Retinal pigment epithelial cell (primary cell): ENCODE data around the gene ADAM23.
A peak's percentile ranks its signal among the peaks of the same experiment; 100 is the strongest.

Source experiments
- DNase-seq: peaks from one replicate; pipeline ENCODE4 v3.0.0-alpha.2; 2010; ENCODE audit warnings: low read depth
- H3K4me3 ChIP-seq: 2 replicates; pipeline ENCODE4 v1.5.1; 2011; ENCODE audit warnings: mild to moderate bottlenecking, low read length, control low read depth, moderate library complexity
- TF ChIP-seq, protein P1 (sequence below): conservative IDR thresholded peaks from 2 replicates; pipeline ENCODE4 v1.5.1; 2011; ENCODE audit warnings: low read depth, low read length, control low read depth, inconsistent platforms

The ADAM23 gene

DNA sequence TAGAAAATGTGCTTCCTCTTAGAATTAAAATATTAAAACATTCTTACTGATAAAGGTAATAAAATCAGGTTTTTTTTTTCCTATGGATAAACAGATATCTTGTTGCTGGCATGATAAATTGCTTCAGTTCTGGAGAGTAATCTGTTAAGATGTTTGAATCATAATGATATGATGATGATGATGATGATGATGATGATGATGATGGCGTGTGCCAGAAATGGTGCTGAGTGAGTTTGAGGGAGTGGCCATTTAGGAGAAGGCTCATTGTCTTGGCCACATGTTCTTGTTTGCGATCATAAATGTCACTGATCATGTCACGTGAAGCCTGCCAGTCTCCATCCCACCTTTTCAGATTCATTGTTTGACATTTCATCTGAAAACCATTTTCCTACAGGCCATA, 35.0 kb downstream of the ADAM23 start:
- no peak for DNase-seq
- no peak overlapping the region for H3K4me3 ChIP-seq
- TF ChIP-seq, protein P1, sequence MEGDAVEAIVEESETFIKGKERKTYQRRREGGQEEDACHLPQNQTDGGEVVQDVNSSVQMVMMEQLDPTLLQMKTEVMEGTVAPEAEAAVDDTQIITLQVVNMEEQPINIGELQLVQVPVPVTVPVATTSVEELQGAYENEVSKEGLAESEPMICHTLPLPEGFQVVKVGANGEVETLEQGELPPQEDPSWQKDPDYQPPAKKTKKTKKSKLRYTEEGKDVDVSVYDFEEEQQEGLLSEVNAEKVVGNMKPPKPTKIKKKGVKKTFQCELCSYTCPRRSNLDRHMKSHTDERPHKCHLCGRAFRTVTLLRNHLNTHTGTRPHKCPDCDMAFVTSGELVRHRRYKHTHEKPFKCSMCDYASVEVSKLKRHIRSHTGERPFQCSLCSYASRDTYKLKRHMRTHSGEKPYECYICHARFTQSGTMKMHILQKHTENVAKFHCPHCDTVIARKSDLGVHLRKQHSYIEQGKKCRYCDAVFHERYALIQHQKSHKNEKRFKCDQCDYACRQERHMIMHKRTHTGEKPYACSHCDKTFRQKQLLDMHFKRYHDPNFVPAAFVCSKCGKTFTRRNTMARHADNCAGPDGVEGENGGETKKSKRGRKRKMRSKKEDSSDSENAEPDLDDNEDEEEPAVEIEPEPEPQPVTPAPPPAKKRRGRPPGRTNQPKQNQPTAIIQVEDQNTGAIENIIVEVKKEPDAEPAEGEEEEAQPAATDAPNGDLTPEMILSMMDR, result no peak

DNA sequence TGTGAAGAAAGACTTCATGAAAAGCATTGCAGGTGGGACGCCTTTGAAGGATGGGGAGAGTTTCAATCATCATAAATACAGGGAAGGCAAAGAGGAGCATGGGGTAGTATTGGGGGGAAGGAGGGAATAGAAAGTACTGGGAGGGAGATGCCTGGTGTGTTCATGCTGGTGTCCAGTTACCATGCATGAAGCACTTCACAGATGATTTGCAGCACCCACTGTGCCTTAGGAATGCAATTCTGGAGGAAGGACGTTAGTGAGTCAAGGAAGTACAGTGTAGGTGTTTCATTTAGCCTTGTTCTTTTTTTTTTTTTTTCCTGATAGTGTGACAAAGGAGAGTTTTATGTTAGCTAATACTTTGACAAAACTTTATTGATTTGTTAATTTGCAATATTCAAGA, 36.8 kb downstream of the ADAM23 start:
- DNase-seq, result no peak
- no peak overlapping the region for H3K4me3 ChIP-seq
- TF ChIP-seq, protein P1, result no peak

DNA sequence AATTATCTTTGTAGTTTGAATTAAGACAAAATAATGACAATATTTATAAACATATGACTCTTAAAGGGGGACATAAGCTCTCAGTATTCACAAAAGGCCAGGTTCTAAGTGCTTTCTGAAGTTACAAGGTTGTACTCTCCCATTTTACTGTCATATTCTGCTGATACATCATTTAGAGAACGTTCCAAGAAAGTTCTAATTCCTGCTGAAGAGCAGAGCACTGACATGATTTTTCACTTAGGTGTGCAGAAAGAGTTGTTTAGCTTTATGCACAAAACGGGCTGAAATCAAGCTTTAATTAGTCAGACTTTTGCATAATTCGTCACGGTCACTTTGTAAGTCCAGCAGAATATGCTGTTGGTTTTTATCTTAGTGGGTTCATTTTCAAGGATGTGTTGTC, 37.3 kb downstream of the ADAM23 start:
- no peak for DNase-seq
- H3K4me3 ChIP-seq, result no peak overlapping the region

DNA sequence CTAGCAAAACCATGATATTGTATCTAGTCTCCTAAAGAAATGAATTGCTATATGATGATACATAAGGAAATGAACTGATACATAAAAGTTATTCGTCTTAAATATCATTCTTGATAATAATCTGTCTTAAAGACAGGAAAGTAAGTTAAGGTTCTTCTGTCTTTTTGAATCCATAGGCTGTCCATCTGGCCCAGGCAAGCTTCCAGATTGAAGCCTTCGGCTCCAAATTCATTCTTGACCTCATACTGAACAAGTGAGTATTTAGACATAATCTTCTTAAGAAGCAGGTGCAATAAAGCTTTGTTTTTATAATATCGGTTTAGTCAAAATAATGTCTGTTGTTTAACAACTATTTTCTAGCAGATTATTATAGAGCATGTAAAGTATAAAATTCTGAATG, 37.7 kb downstream of the ADAM23 start:
- DNase-seq, result no peak
- no peak overlapping the region for H3K4me3 ChIP-seq
- TF ChIP-seq, protein P1, result no peak

More for the DNA sequence above, 37.3 kb downstream of the ADAM23 start:
- TF ChIP-seq, protein P1, result no peak

DNA sequence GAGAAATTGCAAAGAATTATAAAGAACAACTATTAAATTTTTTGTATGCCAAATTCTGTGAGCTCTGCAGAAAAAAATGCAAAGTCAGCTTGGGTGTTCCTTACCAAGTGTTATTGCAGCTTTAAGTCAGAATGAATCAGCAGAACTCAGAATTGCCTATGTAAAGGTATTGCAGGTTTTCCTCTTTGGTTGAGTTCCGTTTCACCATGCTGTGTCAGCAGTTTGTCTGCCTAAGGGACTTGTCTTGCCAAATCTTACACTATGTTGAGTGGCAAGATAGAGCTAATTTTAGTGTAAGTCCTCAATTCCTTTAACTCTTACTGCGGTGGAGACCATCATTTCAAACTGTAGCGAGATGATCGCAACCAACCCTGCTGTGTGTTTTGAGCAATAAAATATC, 38.8 kb downstream of the ADAM23 start:
- TF ChIP-seq, protein P1, result no peak
- no peak overlapping the region for H3K4me3 ChIP-seq
- DNase-seq, result peak; percentile 2

DNA sequence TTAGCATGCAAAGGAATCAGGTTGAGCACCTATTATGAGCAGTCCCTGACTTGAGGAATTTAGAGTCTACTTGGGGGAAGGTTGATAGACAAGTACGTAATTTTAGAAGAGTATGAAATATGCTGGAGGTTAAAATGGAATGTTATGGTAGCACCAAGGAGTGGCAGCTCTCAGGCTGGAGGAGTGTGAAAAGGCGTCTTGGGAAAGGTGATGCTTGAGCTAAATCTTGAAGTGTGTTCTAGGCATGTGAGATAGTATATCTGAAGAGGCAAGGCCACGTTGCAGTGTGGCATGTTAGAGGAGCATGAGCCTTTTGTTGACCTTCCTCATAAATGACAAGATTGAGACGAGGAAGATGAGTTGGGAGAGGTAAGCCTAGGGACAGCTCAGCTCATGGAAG, 39.3 kb downstream of the ADAM23 start:
- TF ChIP-seq, protein P1, result no peak

DNA sequence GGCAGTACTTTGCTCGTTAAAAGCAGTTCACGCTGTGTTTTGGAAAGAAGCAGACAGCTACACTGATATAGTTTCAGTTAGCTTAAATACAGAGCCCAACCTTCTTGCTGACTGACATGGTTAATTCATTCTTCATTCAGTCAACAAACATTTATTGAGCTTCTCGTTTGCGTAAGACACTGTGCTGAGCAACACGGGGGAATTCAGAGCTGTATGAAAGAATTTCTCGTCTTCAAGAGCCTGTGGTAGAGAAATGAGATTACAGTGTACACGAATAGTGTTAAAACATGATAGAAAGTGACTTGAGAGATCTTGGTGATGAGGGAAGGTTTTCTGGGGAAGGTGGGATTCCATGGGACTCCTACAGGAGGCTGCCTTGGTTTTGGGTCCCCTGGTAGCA, 44.7 kb downstream of the ADAM23 start:
- DNase-seq, result no peak
- no peak overlapping the region for H3K4me3 ChIP-seq
- TF ChIP-seq, protein P1, result no peak

More for the DNA sequence above, 39.3 kb downstream of the ADAM23 start:
- no peak for DNase-seq
- H3K4me3 ChIP-seq, result no peak overlapping the region
